MM.1S (cell line): ENCODE measurements around the gene MUC5AC.

Source experiments
- DNase-seq: peaks from one replicate; pipeline ENCODE4 v3.0.0-alpha.2; 2015
- H2AFZ ChIP-seq: fragments of 300-600 bp; sonication (generic); 2 replicates; pipeline ENCODE4 v1.6.0; 2016; ENCODE audit warnings: antibody characterized with exemption, low read length
- H3F3A ChIP-seq: fragments of 300-600 bp; sonication (generic); 2 replicates; pipeline ENCODE4 v1.6.1; 2016; ENCODE audit warnings: mild to moderate bottlenecking, antibody characterized with exemption, low read length, moderate library complexity, mixed read lengths; ENCODE audit not compliant: insufficient read depth
- H3K27ac ChIP-seq: fragments of 300-600 bp; sonication (generic); 2 replicates; pipeline ENCODE4 v1.5.1; 2016; ENCODE audit warnings: mild to moderate bottlenecking, low read length
- H3K27me3 ChIP-seq: fragments of 300-600 bp; sonication (generic); replicated peaks from 2 replicates; pipeline ENCODE4 v1.6.0; 2016; ENCODE audit warnings: low read length; ENCODE audit not compliant: insufficient read depth
- H3K36me3 ChIP-seq: fragments of 300-600 bp; sonication (generic); replicated peaks from 2 replicates; pipeline ENCODE4 v1.6.1; 2016; ENCODE audit warnings: mild to moderate bottlenecking, low read length, mixed read lengths; ENCODE audit not compliant: insufficient read depth
- H3K4me1 ChIP-seq: fragments of 300-600 bp; sonication (generic); 2 replicates; pipeline ENCODE4 v1.6.1; 2016; ENCODE audit warnings: low read length, mixed read lengths
- H3K4me2 ChIP-seq: fragments of 300-600 bp; sonication (generic); 2 replicates; pipeline ENCODE4 v1.6.0; 2016; ENCODE audit warnings: low read depth, low read length
- H3K4me3 ChIP-seq: fragments of 300-600 bp; sonication (generic); 2 replicates; pipeline ENCODE4 v1.5.1; 2016; ENCODE audit warnings: low read length, mixed read lengths
- H3K79me2 ChIP-seq: fragments of 300-600 bp; sonication (generic); 2 replicates; pipeline ENCODE4 v1.6.1; 2016; ENCODE audit warnings: mixed run types, low read length, mixed read lengths
- H3K9ac ChIP-seq: fragments of 300-600 bp; sonication (generic); 2 replicates; pipeline ENCODE4 v1.6.1; 2016; ENCODE audit warnings: low read length, mixed read lengths
- H3K9me2 ChIP-seq: fragments of 300-600 bp; sonication (generic); replicated peaks from 2 replicates; pipeline ENCODE4 v1.6.1; 2016; ENCODE audit warnings: mild to moderate bottlenecking, low read length, mixed read lengths; ENCODE audit not compliant: insufficient read depth
- H3K9me3 ChIP-seq: fragments of 300-600 bp; sonication (generic); replicated peaks from 2 replicates; pipeline ENCODE4 v1.6.1; 2016; ENCODE audit warnings: mild to moderate bottlenecking, low read length, mixed read lengths; ENCODE audit not compliant: insufficient read depth
- H4K20me1 ChIP-seq: fragments of 300-600 bp; sonication (generic); 2 replicates; pipeline ENCODE4 v1.6.1; 2016; ENCODE audit warnings: mild to moderate bottlenecking, low read length, moderate library complexity, mixed read lengths; ENCODE audit not compliant: insufficient read depth
- EZH2 ChIP-seq: fragments of 300-600 bp; sonication (generic); optimal IDR thresholded peaks from 2 replicates; pipeline ENCODE3; 2017; ENCODE audit warnings: low read depth, mild to moderate bottlenecking, antibody characterized with exemption, low read length, mixed read lengths
- EZH2phosphoT487 ChIP-seq: fragments of 300-600 bp; sonication (generic); IDR thresholded peaks from 2 replicates; pipeline ENCODE4 v1.6.1; 2018; ENCODE audit warnings: antibody characterized with exemption, low read length
- TF ChIP-seq, protein P1 (sequence below): fragments of 300-600 bp; sonication (generic); IDR thresholded peaks from 2 replicates; pipeline ENCODE4 v1.5.1; 2016; ENCODE audit warnings: antibody characterized with exemption, low read length, mixed read lengths

The MUC5AC gene

DNA sequence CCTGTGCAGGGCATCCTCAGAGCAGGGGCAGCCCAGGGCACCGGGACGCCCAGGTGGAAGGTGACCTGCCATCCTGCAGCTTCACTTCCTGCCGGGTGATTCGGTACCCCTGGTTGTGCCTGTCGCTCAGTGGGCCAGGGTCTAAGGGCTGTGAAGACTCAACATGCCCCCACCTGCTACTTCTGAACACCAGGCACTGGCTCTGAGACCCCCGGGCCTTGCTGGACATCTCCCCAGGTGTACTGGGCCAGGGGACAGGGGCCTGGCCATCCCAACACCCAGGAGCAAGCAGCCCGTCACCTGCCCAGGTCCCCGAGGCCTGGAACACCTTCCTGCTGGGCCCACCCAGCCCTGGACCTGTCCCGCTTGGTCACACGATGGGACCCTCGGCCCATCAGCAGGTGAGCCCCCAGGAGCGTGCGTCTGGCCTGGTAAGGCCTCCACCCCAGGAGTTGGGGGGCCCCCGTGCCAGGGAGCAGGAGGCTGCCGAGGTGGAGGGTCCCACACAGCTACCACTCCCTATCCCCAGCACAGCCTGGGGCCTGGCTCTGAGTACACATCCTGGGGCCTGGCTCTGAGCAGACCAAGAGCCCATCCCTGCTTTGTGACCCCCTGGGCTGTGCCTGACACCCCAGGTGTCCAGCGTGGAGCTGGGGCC, 61.2 kb downstream of the MUC5AC start:
- H3K27ac ChIP-seq, result no peak overlapping the region
- no peaks in the 10 kb centered on the region for H3K9me3 ChIP-seq
- H4K20me1 ChIP-seq, result no peaks in the 10 kb centered on the region
- no peak overlapping the region for H3K4me3 ChIP-seq
- no peaks in the 10 kb centered on the region for H3K4me1 ChIP-seq
- H3F3A ChIP-seq, result no peaks in the 10 kb centered on the region
- no peaks in the 10 kb centered on the region for H3K36me3 ChIP-seq
- TF ChIP-seq EZH2phosphoT487 (no peak), EZH2 (no peak)
- TF ChIP-seq, protein P1, sequence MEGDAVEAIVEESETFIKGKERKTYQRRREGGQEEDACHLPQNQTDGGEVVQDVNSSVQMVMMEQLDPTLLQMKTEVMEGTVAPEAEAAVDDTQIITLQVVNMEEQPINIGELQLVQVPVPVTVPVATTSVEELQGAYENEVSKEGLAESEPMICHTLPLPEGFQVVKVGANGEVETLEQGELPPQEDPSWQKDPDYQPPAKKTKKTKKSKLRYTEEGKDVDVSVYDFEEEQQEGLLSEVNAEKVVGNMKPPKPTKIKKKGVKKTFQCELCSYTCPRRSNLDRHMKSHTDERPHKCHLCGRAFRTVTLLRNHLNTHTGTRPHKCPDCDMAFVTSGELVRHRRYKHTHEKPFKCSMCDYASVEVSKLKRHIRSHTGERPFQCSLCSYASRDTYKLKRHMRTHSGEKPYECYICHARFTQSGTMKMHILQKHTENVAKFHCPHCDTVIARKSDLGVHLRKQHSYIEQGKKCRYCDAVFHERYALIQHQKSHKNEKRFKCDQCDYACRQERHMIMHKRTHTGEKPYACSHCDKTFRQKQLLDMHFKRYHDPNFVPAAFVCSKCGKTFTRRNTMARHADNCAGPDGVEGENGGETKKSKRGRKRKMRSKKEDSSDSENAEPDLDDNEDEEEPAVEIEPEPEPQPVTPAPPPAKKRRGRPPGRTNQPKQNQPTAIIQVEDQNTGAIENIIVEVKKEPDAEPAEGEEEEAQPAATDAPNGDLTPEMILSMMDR, result no peak
- no peaks in the 10 kb centered on the region for H3K79me2 ChIP-seq
- H3K4me2 ChIP-seq, result no peak overlapping the region
- no peaks in the 10 kb centered on the region for H3K9me2 ChIP-seq
- DNase-seq, result no peak
- no peak overlapping the region for H2AFZ ChIP-seq
- peaks cover 88% of the 10 kb centered on the region for H3K27me3 ChIP-seq
- H3K9ac ChIP-seq, result no peak overlapping the region

DNA sequence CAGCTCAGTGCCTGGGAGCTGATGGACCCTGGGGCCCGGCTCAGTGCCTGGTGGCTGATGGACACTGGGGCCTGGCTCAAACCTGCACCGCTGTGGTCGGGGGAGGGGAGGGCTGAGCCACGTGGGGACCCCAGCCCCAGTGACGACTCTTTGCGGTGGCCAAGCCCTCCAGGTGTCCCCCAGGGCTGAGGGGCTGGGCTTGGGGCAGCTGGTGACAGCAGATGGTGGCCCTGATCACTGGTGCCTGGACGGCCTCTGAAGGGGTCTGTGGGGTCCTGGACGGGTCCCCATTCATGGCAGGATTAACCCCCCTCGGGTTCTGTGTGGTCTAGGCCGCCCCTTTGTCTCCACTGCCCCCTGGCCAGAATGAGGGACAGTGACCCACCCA, 61.7 kb downstream of the MUC5AC start:
- no peak overlapping the region for H2AFZ ChIP-seq
- H3K9me2 ChIP-seq, result no peaks in the 10 kb centered on the region
- DNase-seq, result no peak
- no peaks in the 10 kb centered on the region for H3K79me2 ChIP-seq
- no peak overlapping the region for H3K27ac ChIP-seq
- TF ChIP-seq EZH2phosphoT487, result no peak
- no peak for TF ChIP-seq EZH2
- TF ChIP-seq, protein P1, result no peak
- H3F3A ChIP-seq, result no peaks in the 10 kb centered on the region
- H3K36me3 ChIP-seq, result no peaks in the 10 kb centered on the region
- H3K4me1 ChIP-seq, result no peaks in the 10 kb centered on the region
- no peaks in the 10 kb centered on the region for H3K9me3 ChIP-seq
- no peaks in the 10 kb centered on the region for H4K20me1 ChIP-seq
- no peak overlapping the region for H3K9ac ChIP-seq
- H3K27me3 ChIP-seq, result peaks cover 82% of the 10 kb centered on the region
- H3K4me2 ChIP-seq, result no peak overlapping the region
- H3K4me3 ChIP-seq, result no peak overlapping the region

DNA sequence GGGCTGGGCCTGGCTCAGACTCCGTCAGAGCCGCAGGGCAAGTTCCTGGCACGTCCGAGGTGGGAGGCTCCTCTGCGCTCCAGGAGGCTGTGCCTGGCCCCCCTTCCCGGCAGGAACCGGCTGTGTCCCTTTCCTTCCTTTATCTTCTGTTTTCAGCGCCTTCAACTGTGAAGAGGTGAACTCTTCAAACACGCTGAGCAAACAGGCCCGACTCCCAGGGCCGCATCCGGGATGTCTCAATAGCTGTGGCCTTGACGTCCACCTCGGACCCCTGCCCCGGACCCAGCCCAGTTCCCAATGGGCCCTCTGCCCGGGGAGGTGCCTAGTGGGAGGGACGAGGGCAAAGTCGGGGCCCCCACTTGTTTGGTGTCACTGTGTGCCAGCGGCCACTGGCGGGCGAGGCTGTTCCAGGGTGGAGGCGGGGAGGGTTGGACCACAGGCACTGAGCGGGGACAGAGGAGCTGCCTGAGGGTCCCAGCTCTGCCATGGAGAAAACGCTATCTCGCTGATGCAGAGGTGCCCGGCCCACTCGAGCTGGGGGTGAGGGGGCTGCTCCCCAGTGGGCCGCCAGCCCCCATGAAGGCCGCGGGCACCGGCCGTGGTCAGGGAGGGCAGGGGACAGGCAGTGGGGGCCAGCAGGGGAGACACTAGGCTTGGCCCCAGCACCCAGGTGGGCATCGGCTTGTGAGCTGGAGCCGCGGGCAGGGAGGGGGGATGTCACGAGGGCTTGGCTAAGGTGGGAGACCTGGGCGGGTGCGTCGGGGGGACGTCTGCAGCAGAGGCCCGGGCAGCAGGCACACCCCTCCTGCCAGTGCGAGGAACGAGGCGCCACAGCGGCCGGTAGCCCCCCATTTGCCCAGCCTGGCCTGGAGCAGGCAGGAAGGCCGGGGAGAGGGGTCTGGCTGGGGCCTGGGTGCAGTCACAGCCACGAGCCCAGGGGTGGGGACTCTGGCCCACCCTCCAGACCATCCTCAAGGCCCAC, 62.4 kb downstream of the MUC5AC start:
- DNase-seq, result no peak
- H3K79me2 ChIP-seq, result no peaks in the 10 kb centered on the region
- H3K9ac ChIP-seq, result no peak overlapping the region
- no peaks in the 10 kb centered on the region for H3K36me3 ChIP-seq
- no peak overlapping the region for H2AFZ ChIP-seq
- TF ChIP-seq, protein P1, result no peak
- TF ChIP-seq EZH2phosphoT487 (no peak), EZH2 (no peak)
- no peak overlapping the region for H3K27ac ChIP-seq
- no peaks in the 10 kb centered on the region for H3K4me1 ChIP-seq
- H3F3A ChIP-seq, result no peaks in the 10 kb centered on the region
- peaks cover 82% of the 10 kb centered on the region for H3K27me3 ChIP-seq
- H3K4me3 ChIP-seq, result no peak overlapping the region
- H3K4me2 ChIP-seq, result no peak overlapping the region
- no peaks in the 10 kb centered on the region for H3K9me3 ChIP-seq
- H3K9me2 ChIP-seq, result no peaks in the 10 kb centered on the region
- no peaks in the 10 kb centered on the region for H4K20me1 ChIP-seq
